Measurements from ENCODE around the gene DUSP10.

DNA sequence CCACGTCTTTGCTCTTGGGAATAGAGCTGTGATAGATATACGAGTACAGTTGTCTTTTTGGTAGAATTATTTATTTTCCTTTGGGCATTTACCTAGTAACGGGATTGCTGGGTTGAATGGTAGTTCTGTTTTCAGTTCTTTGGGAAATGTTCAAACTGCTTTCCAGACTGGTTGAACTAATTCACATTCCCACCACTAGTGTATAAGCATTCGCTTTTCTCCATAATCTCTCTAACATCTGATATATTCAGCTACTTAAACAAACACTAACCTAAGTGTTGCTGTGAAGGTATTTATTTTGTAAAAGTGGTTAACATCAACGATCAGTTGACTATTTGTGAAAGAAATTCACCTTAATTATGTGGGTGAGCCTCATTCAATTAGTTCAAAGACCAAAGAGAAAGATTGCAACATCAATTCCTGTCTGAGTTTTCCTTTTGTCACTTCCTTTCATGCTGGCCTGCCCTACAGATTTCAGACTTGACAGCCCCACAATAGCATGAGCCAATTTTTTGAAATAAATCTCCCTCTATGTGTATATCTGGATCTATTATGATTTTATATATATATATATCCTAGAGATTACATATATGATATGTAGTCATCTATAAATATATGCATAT is 26.7 kb upstream of the DUSP10 start:
- TF ChIP-seq CTCF (IDR thresholded peaks at IDR 0.05) = no peak
- TF ChIP-seq EP300 (IDR thresholded peaks at IDR 0.05) = no peak

Data from tibial nerve (tissue), 4 donors.